ENCODE measurements around the gene FABP3. TPM values are rescaled to one million over a fixed set of nuclear protein-coding genes. Genes with fewer than 3 reads are reported as not detected.

FABP3 gene
- total and polyA plus RNA-seq, 2 of the 13 experiments (the other 11 are each of a cell fraction or from before 2014, with no cell fraction given), result 0.21 to 0.24 TPM

DNA sequence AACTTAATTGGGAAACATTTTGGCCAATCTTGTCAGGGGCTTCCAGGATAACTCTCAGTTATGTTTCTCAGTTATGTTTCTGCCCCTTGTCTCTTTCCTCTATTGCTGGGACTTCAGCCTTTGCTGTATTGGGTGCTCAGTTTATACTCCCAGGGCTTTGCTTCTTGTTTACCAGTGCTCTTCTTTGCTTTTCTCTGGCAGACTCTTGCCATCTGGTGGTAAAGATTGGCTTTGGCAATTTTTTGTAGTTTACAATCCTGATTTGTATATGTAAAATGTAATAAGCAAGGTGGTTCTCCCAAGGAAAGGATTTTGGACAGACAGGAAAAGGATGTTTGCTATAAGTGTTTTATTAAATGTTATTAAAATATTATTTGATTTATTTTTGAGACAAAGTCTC lies 37.9 kb downstream of the FABP3 start:
- no peak overlapping the region for H3K4me3 ChIP-seq (replicated peaks in 1 of 3; ENCODE audit: insufficient read depth in 1 of 3, low read depth in 2 of 3, low read length in 3 of 3)
- BruUV-seq (replicated peaks), result no TSS peak
- H2AFZ ChIP-seq (ENCODE audit: low read length), result no peak overlapping the region
- CTCF ChIA-PET (ENCODE audit: low intra/inter-chr PET ratio, low total read pairs), result interaction anchor here (1.5 to 2.5 kb wide), 2 partner anchors 150 to 153 kb away, joined by 6 to 30 read pairs; no protein-coding TSS in a partner anchor
- DNase-seq (ENCODE audit: low spot score) (peak; percentile 50), FAIRE-seq (peak; percentile 74), ATAC-seq (peak; percentile 63; the same call in 2 of the 3 replicates)
- no peaks in the 10 kb centered on the region for H4K20me1 ChIP-seq (ENCODE audit: insufficient read depth, low read length)
- no peaks in the 10 kb centered on the region for H3K9me3 ChIP-seq (ENCODE audit: low read length)
- H3K36me3 ChIP-seq (replicated peaks in 1 of 2; ENCODE audit: control insufficient read depth in 1 of 2, insufficient read depth in 2 of 2, low read length in 2 of 2), result peaks cover 0 to 22% of the 10 kb centered on the region in 2 experiments; a peak in 2 of 5 replicates
- H3K9ac ChIP-seq (ENCODE audit: insufficient read depth, low read depth, low read length), result no peak overlapping the region
- H3K4me2 ChIP-seq (ENCODE audit: low read depth, low read length), result no peak overlapping the region
- intact Hi-C loops (cut with micrococcal nuclease; ENCODE audit: unreplicated experiment) (no loop called here), in situ Hi-C loops (cut with HindIII; ENCODE audit: extremely low pct_ligation_motif_present, low pct_unique_long_range_greater_than_20kb) (no loop called here)
- no peaks in the 10 kb centered on the region for H3K27me3 ChIP-seq (ENCODE audit: control insufficient read depth in 1 of 2, insufficient read depth in 2 of 2, low read length in 2 of 2)
- POLR2A ChIA-PET, result no interaction called here
- no peaks in the 10 kb centered on the region for H3K4me1 ChIP-seq (ENCODE audit: insufficient read depth, low read length)
- no peak overlapping the region for H3K27ac ChIP-seq (ENCODE audit: extremely low read length, insufficient read depth, low read length)
- no peaks in the 10 kb centered on the region for H3K79me2 ChIP-seq (ENCODE audit: insufficient read depth, low read length)
- TF ChIP-seq ZFP90 (CRISPR knock-in tag; IDR thresholded peaks at IDR 0.05; ENCODE audit: borderline replicate concordance) (no peak), RFXAP (CRISPR knock-in tag; IDR thresholded peaks at IDR 0.05; ENCODE audit: borderline replicate concordance) (no peak), STAG1 (CRISPR knock-in tag; IDR thresholded peaks at IDR 0.05) (peak; percentile 79), ZNF382 (CRISPR knock-in tag; IDR thresholded peaks at IDR 0.05; ENCODE audit: borderline replicate concordance) (no peak), FOXK1 (CRISPR knock-in tag; IDR thresholded peaks at IDR 0.05; ENCODE audit: borderline replicate concordance, low read depth) (peak; percentile 32; the same call in 1 of the 2 replicates), FOXA1 (IDR thresholded peaks at IDR 0.05) (no peak), FOXA1 (CRISPR knock-in tag; IDR thresholded peaks at IDR 0.05) (peak; percentile 50), ZNF121 (CRISPR knock-in tag; IDR thresholded peaks at IDR 0.05) (no peak), TAF15 (IDR thresholded peaks at IDR 0.05; ENCODE audit: low read depth, low read length, poor library complexity, severe bottlenecking) (no peak), ZNF124 (CRISPR knock-in tag; IDR thresholded peaks at IDR 0.05) (no peak), CBFB (CRISPR knock-in tag; IDR thresholded peaks at IDR 0.05) (no peak), RAD21 (CRISPR knock-in tag; IDR thresholded peaks at IDR 0.05) (peak; percentile 38; the same call in 1 of the 2 replicates), RFX5 (IDR thresholded peaks at IDR 0.05; ENCODE audit: low read depth, low read length) (no peak), TOE1 (CRISPR knock-in tag; IDR thresholded peaks at IDR 0.05) (no peak), ATM (IDR thresholded peaks at IDR 0.05; ENCODE audit: borderline replicate concordance) (no peak), ZNF34 (CRISPR knock-in tag; IDR thresholded peaks at IDR 0.05; ENCODE audit: borderline replicate concordance) (no peak)
- TF ChIP-seq, protein P1, sequence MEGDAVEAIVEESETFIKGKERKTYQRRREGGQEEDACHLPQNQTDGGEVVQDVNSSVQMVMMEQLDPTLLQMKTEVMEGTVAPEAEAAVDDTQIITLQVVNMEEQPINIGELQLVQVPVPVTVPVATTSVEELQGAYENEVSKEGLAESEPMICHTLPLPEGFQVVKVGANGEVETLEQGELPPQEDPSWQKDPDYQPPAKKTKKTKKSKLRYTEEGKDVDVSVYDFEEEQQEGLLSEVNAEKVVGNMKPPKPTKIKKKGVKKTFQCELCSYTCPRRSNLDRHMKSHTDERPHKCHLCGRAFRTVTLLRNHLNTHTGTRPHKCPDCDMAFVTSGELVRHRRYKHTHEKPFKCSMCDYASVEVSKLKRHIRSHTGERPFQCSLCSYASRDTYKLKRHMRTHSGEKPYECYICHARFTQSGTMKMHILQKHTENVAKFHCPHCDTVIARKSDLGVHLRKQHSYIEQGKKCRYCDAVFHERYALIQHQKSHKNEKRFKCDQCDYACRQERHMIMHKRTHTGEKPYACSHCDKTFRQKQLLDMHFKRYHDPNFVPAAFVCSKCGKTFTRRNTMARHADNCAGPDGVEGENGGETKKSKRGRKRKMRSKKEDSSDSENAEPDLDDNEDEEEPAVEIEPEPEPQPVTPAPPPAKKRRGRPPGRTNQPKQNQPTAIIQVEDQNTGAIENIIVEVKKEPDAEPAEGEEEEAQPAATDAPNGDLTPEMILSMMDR (CRISPR knock-in tag; IDR thresholded peaks at IDR 0.05), result peak; percentile 61
- TF ChIP-seq, protein P2, sequence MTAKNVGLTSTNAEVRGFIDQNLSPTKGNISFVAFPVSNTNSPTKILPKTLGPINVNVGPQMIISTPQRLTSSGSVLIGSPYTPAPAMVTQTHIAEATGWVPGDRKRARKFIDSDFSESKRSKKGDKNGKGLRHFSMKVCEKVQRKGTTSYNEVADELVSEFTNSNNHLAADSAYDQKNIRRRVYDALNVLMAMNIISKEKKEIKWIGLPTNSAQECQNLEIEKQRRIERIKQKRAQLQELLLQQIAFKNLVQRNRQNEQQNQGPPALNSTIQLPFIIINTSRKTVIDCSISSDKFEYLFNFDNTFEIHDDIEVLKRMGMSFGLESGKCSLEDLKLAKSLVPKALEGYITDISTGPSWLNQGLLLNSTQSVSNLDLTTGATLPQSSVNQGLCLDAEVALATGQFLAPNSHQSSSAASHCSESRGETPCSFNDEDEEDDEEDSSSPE (CRISPR knock-in tag; IDR thresholded peaks at IDR 0.05), result no peak
- TF ChIP-seq, protein P3, sequence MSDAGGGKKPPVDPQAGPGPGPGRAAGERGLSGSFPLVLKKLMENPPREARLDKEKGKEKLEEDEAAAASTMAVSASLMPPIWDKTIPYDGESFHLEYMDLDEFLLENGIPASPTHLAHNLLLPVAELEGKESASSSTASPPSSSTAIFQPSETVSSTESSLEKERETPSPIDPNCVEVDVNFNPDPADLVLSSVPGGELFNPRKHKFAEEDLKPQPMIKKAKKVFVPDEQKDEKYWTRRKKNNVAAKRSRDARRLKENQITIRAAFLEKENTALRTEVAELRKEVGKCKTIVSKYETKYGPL (CRISPR knock-in tag; IDR thresholded peaks at IDR 0.05), result no peak
